NCI-H2081 treated with DMSO at 0.1 percent for 48 hours (cell line): Measurements from ENCODE around the gene SPATS2.
"Not testable (repeated sequence)": the region's sequence is repeated elsewhere in the genome, so short reads cannot be mapped to it uniquely, and the experiment has no call there.

ENCODE experiments used
- DNase-seq: peaks from one replicate; lab custom pipeline; 2025; lab: John Stamatoyannopoulos, UW

SPATS2 gene

GRCh38 chr12:49518914-49519573, 151.8 kb downstream of the SPATS2 start:
- no peak for DNase-seq

- no peak for DNase-seq
Measured at GRCh38 chr12:49519574-49519936, 152.3 kb downstream of the SPATS2 start.

GRCh38 chr12:49521389-49521788, 154.1 kb downstream of the SPATS2 start:
- DNase-seq: no peak

- DNase-seq: no peak
Measured at GRCh38 chr12:49524660-49525324, 157.5 kb downstream of the SPATS2 start.

GRCh38 chr12:49525942-49526341, 158.7 kb downstream of the SPATS2 start:
- DNase-seq: no peak

- no peak for DNase-seq
Measured at GRCh38 chr12:49527361-49528130, 160.3 kb downstream of the SPATS2 start.

GRCh38 chr12:49529414-49529813, 162.2 kb downstream of the SPATS2 start:
- no peak for DNase-seq

- no peak for DNase-seq
Measured at GRCh38 chr12:49531745-49532144, 164.5 kb downstream of the SPATS2 start.

- no peak for DNase-seq
Measured at GRCh38 chr12:49533331-49533730, 166.1 kb downstream of the SPATS2 start.

- not testable (repeated sequence) for DNase-seq
Measured at GRCh38 chr12:49534122-49534521, 166.9 kb downstream of the SPATS2 start.

GRCh38 chr12:49534731-49535278, 167.5 kb downstream of the SPATS2 start:
- DNase-seq: no peak

GRCh38 chr12:49535921-49536525, 168.8 kb downstream of the SPATS2 start:
- no peak for DNase-seq

GRCh38 chr12:49536526-49537071, 169.3 kb downstream of the SPATS2 start:
- no peak for DNase-seq

GRCh38 chr12:49537231-49537751, 170.0 kb downstream of the SPATS2 start:
- no peak for DNase-seq

- DNase-seq: no peak
Measured at GRCh38 chr12:49537752-49538509, 170.7 kb downstream of the SPATS2 start.

GRCh38 chr12:49538510-49539403, 171.5 kb downstream of the SPATS2 start, which contains the start of gene KCNH3:
TSS of gene KCNH3 (plus strand) at chr12:49539030. CDS start at chr12:49539417, 387 bp downstream.
- DNase-seq: no peak

GRCh38 chr12:49539406-49540228, 172.4 kb downstream of the SPATS2 start:
- DNase-seq: no peak

- DNase-seq: no peak
Measured at GRCh38 chr12:49540229-49541139, 173.2 kb downstream of the SPATS2 start.
